Omental fat pad (tissue), 4 donors: ENCODE measurements around the gene SPAG7. TPM values are rescaled to one million over a fixed set of nuclear protein-coding genes. Genes with fewer than 3 reads are reported as not detected.

ENCODE experiments used
- ATAC-seq: fragments of 150-250 bp; one replicate; pipeline ENCODE4 v1.9.1; 2016; ENCODE audit warnings: mild to moderate bottlenecking, moderate library complexity; ENCODE audit not compliant: low FRiP score
- DNase-seq: peaks from one replicate; pipeline ENCODE4 v3.0.0-alpha.2; 2019; ENCODE audit warnings: low spot score
- total RNA-seq, 4 donors: library from RNA; depleted of rRNA; stranded (reverse); fragments of >200 nt; gene quantifications; one replicate each; pipeline ENCODE4 v1.1.0, GENCODE V29; 2016
- TF ChIP-seq, protein P1 (sequence below), 3 donors: fragments of 450-650 bp; IDR thresholded peaks; one replicate each; pipeline ENCODE4 v1.5.1; 2016 to 2017; ENCODE audit warnings: antibody characterized with exemption in 3 of 3, mild to moderate bottlenecking in 3 of 3, moderate library complexity in 2 of 3

Gene SPAG7
- total RNA-seq, 4 donors from 2014 or later: 45.3 to 71.0 (median 47.5) TPM

DNA sequence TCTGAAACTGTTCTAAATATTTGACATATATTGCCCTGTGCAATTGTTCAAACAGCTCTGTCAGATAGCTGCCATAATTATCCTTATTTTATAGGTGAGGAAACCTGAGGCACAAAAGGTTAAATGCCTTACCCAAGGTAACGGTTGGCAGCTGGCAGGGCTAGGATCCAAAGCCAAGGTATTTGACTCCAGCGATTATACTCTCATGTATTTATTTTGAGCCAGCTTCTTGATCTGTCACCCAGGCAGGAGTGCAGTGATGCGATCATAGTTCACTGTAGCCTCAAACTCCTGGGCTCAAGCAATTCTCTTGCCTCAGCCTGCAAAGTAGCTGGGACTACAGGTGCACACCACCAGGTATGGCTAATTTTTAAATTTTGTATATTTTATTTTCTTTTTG is 9.5 kb downstream of the SPAG7 start:
- no peak for DNase-seq
- TF ChIP-seq, protein P1, sequence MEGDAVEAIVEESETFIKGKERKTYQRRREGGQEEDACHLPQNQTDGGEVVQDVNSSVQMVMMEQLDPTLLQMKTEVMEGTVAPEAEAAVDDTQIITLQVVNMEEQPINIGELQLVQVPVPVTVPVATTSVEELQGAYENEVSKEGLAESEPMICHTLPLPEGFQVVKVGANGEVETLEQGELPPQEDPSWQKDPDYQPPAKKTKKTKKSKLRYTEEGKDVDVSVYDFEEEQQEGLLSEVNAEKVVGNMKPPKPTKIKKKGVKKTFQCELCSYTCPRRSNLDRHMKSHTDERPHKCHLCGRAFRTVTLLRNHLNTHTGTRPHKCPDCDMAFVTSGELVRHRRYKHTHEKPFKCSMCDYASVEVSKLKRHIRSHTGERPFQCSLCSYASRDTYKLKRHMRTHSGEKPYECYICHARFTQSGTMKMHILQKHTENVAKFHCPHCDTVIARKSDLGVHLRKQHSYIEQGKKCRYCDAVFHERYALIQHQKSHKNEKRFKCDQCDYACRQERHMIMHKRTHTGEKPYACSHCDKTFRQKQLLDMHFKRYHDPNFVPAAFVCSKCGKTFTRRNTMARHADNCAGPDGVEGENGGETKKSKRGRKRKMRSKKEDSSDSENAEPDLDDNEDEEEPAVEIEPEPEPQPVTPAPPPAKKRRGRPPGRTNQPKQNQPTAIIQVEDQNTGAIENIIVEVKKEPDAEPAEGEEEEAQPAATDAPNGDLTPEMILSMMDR (IDR thresholded peaks at IDR 0.05): no peak
- ATAC-seq: no peak

DNA sequence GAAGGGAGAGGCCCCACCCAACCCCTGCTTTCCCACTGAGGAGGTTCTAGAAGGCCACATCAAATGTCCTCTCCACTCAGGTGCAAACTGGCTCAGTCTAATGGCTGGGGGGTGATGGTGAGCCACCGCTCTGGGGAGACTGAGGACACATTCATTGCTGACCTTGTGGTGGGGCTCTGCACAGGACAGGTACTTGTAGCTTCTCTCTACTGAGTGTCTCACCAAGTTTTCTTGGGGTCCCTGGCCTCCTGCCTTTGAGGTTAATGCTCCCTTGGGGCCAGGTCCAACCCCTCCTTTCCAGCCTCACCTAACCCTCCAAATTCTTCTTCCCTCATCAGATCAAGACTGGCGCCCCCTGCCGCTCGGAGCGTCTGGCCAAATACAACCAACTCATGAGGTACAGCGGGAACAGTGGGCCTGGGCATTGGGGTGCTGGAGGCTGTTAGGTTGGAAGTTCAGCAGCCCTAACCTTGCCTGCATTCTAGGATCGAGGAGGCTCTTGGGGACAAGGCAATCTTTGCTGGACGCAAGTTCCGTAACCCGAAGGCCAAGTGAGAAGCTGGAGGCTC is 11.0 kb downstream of the SPAG7 start:
- no peak for ATAC-seq
- no peak for DNase-seq
- TF ChIP-seq, protein P1 (IDR thresholded peaks at IDR 0.05): no peak

DNA sequence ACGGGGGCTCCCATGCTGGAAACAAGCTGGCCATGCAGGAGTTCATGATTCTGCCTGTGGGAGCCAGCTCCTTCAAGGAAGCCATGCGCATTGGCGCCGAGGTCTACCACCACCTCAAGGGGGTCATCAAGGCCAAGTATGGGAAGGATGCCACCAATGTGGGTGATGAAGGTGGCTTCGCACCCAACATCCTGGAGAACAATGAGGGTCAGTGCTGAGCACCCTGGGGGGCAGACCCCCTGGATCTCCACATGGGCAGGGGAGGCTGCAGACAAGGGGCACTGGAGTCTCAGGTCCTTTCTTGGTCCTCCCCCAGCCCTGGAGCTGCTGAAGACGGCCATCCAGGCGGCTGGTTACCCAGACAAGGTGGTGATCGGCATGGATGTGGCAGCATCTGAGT is 12.5 kb downstream of the SPAG7 start:
- DNase-seq: no peak
- TF ChIP-seq, protein P1 (IDR thresholded peaks at IDR 0.05): no peak
- no peak for ATAC-seq

DNA sequence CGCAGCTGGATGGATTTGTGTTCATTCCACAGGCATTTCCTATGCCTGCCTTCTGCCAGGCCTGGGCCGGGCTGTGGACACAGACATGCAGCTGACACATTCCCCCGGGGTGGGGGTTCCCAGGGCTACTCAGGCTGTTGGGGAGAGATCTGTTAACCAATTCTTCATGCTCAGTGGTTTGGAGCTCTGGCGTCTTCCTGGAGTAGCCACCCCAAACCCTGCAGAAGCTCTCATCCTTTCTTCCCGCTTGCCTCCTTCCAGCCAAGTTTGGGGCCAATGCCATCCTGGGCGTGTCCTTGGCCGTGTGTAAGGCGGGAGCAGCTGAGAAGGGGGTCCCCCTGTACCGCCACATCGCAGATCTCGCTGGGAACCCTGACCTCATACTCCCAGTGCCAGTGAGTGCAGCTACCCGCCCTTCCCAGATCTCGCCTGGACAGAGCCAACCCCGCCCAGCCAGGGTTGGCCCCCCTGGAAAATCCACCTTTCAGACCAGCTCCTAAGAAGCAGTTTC is 14.1 kb downstream of the SPAG7 start:
- ATAC-seq: no peak
- TF ChIP-seq, protein P1 (IDR thresholded peaks at IDR 0.05): no peak
- no peak for DNase-seq

DNA sequence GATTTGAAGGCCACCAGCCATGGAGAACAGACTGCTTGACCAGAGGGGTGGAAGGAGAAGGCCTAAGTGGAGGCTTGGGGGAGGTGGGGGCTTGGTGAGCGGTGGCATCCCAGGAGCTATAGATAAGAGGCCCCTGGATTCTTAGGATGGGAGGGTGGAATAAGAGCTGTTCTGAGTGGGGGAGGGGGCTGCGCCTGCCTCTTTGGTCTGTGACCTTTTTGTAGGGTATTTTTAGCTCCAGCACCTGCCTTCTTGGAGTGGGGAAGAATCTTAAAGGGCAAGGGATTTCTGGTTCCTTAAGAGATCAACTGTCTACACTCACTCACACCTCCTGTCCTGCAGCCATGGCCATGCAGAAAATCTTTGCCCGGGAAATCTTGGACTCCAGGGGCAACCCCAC is 16.1 kb downstream of the SPAG7 start:
- ATAC-seq (no peak), DNase-seq (no peak)
- TF ChIP-seq, protein P1 (IDR thresholded peaks at IDR 0.05): no peak

DNA sequence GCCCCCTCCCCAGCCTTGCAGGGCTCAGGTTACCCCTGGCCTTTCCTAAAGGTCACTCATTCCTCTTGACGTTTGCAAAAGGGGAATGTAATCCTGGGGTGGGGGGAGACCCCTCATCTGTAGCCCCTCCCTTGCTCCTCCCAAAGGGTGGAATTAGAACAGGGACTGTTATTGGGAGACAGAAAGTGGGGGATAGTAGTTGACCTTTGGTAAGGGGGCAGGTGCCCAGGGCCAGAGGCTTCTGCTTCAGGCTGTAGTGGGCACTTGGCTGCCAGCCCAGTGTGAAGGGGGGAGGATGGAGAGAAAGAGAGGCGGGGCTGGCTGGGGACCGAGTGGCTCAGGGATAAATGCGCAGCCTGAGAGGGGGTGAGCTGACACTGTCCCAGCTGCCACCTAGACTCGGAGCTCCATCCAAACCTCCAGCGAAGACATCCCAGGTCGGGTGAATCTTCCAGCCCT is 16.8 kb downstream of the SPAG7 start, which contains the start of gene ENO3:
TSS of gene ENO3 (plus strand) at position 374 of the 459 bp plus-strand sequence. CDS start 711 bp downstream, outside the sequence.
- TF ChIP-seq, protein P1 (IDR thresholded peaks at IDR 0.05): no peak
- ATAC-seq (no peak), DNase-seq (no peak)
